Immature natural killer cell (primary cell): ENCODE results near the gene TANGO6. TPM values are rescaled to one million over a fixed set of nuclear protein-coding genes. Genes with fewer than 3 reads are reported as not detected.

Source experiments
- DNase-seq, 3 donors: peaks; one replicate each; pipeline ENCODE4 v3.0.0; 2022; ENCODE audit warnings: mixed read lengths in 1 of 3
- H3K27ac Mint-ChIP-seq, 6 donors: one replicate each; pipeline ENCODE4 v1.8.0; 2020; ENCODE audit warnings: mixed read lengths in 6 of 6, mild to moderate bottlenecking in 5 of 6, inconsistent platforms in 4 of 6, moderate library complexity in 3 of 6
- H3K27me3 Mint-ChIP-seq, 3 donors: one replicate each; pipeline ENCODE4 v1.8.0; 2020 to 2021; ENCODE audit warnings: low read depth in 3 of 3, mild to moderate bottlenecking in 3 of 3, mixed read lengths in 3 of 3, moderate library complexity in 3 of 3, inconsistent platforms in 1 of 3
- H3K36me3 Mint-ChIP-seq, 3 donors: one replicate each; pipeline ENCODE4 v1.8.0; 2020; ENCODE audit warnings: mixed read lengths in 3 of 3, inconsistent platforms in 2 of 3, mild to moderate bottlenecking in 2 of 3
- H3K4me1 Mint-ChIP-seq, 2 donors: one replicate each; pipeline ENCODE4 v1.8.0; 2020; ENCODE audit warnings: inconsistent platforms in 2 of 2, mild to moderate bottlenecking in 2 of 2, mixed read lengths in 2 of 2, moderate library complexity in 1 of 2
- H3K4me3 Mint-ChIP-seq, 5 donors: one replicate each; pipeline ENCODE4 v1.8.0; 2020; ENCODE audit warnings: mild to moderate bottlenecking in 5 of 5, mixed read lengths in 5 of 5, inconsistent platforms in 3 of 5, moderate library complexity in 3 of 5
- H3K9me3 Mint-ChIP-seq, 6 donors: one replicate each; pipeline ENCODE4 v1.8.0; 2020; ENCODE audit warnings: mild to moderate bottlenecking in 6 of 6, mixed read lengths in 6 of 6, inconsistent platforms in 4 of 6, moderate library complexity in 3 of 6
- polyA plus RNA-seq, 3 donors: library from polyadenylated mRNA; unstranded; fragments of 300-500 nt; fragmentation: Illumina TruSeq; gene quantifications; one replicate each; pipeline ENCODE4 v1.2.3, GENCODE V29; 2021

The TANGO6 gene
- polyA plus RNA-seq, 3 donors from 2014 or later, result 8.2 to 16.9 (median 11.5) TPM

DNA sequence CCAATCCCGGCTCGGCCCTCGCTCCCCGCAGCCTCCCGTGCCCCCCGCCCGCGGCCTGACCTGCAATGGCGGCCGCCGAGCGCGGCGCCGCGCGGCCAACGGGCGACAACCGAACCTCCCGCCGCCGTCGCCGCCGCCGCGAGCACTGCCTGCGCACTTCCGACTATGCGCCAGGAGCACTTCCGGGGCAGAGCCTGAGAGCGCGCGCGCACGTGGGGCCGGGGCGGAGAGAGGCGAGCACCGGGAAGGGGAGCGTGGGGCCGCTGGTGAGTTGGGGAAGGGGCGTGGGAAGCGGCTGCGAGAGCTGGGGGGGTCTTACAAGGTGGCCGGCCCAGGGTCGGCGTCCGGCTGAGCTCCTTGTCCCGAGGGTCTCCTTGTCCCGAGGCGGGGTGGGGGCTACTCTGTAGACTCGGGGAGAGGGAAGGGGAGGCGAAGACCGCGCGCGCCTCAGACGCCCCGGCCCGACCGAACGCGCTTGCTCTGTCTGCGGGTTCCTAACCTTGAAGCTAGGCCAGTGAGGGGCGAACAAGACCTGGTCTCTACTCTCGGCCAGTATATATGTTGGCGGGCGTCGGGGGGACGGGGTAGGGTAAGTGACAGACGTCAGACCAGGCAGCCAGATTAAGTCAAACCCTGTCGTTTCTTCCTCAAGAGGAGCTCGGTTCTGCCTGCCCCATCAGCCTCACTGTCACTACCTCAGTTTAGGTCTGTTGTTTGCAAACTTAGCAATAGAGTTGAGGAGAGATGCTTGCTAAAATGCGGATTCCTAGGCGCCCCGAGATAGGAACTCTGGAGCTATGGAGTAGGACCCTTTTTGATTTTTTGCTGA lies 289.3 kb downstream of the TANGO6 start, which contains the start of the genes CHTF8 and UTP4:
CHTF8 (minus strand) TSS at position 165 of the 829 bp plus-strand sequence. CDS start 11,130 bp downstream, outside the sequence.
UTP4 (plus strand) TSS at position 226 of the 829 bp plus-strand sequence. CDS start 811 bp downstream, outside the sequence.
- peaks cover 4 to 8% (median 5%) of the 10 kb centered on the region in 3 donors for H3K36me3 Mint-ChIP-seq
- peak within 1 kb of the TSS; percentile 82 to 94 (median 92) for H3K4me3 Mint-ChIP-seq
- H3K27ac Mint-ChIP-seq, result peak within 1 kb of the TSS; percentile 84 to 96 (median 94)
- H3K9me3 Mint-ChIP-seq, result no peaks in the 10 kb centered on the region
- DNase-seq, result peak; percentile 82 to 85 (median 85)
- H3K27me3 Mint-ChIP-seq, result peaks cover 2 to 16% (median 7%) of the 10 kb centered on the region in 3 donors
- H3K4me1 Mint-ChIP-seq, result peaks cover 43 to 60% of the 10 kb centered on the region in 2 donors

DNA sequence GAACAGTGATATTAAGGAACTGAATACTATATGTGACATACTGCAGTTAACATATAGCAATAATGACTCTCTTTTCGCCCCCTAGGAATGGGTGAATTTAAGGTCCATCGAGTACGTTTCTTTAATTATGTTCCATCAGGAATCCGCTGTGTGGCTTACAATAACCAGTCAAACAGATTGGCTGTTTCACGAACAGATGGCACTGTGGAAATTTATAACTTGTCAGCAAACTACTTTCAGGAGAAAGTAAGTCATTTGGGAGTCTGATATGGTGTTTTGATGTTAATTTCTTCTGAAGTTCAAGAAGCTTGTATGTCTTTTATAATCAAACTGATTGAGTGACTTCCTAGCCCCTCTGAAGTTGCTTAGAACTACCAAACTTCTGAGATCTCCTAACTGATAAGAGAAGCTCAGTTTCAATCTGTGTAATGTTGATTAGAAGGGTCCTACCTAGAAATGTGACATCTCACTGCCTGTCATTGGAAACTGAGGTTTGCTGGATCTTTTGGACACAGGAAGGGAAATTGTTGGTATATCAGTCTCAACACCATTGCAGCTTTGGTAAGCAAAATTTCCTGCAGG lies 290.1 kb downstream of the TANGO6 start:
- DNase-seq, result no peak

More for the DNA sequence above, 290.1 kb downstream of the TANGO6 start:
- Mint-ChIP-seq H3K4me1 (peaks cover 41 to 55% of the 10 kb centered on the region in 2 donors), H3K4me3 (peak overlapping the region; percentile 82 to 94 (median 92)), H3K27me3 (peaks cover 2 to 16% (median 7%) of the 10 kb centered on the region in 3 donors), H3K9me3 (no peaks in the 10 kb centered on the region), H3K36me3 (peaks cover 7 to 12% (median 8%) of the 10 kb centered on the region in 3 donors), H3K27ac (peak overlapping the region; percentile 84 to 96 (median 94))

Other genes starting within 250 kb of the TANGO6 start
- gene CDH3, start 198.2 kb upstream of the TANGO6 start, polyA plus RNA-seq, result not detected
- under 1 TPM in 1 of 3 donors, not detected in 2; 0.91 TPM for gene CDH1, start 106.2 kb upstream of the TANGO6 start, polyA plus RNA-seq